Stomach (tissue), 9 donors: ENCODE measurements around the gene ADGRE3. TPM values are rescaled to one million over a fixed set of nuclear protein-coding genes. Genes with fewer than 3 reads are reported as not detected.
"Not testable (repeated sequence)": the region's sequence is repeated elsewhere in the genome, so short reads cannot be mapped to it uniquely, and the experiment has no call there.

Experiments
- DNase-seq, 2 donors: peaks; one replicate each; pipeline versions ENCODE4 v3.0.0 to v3.0.0-alpha.2; 2013 to 2019
- H3K27ac ChIP-seq, 5 donors: fragments of 200-600 bp in 4 of 5; sonication (generic) in 4 of 5; one replicate each; pipeline ENCODE4 v1.5.1; 2013 to 2019; ENCODE audit warnings: mild to moderate bottlenecking in 1 of 5, moderate library complexity in 1 of 5
- H3K27me3 ChIP-seq, 3 donors: fragments of 200-600 bp; sonication (generic); one replicate each; pipeline ENCODE4 v1.5.1; 2017 to 2019; ENCODE audit warnings: mixed run types in 1 of 3
- H3K36me3 ChIP-seq, 4 donors: fragments of 200-600 bp; sonication (generic); 1 replicate in 3 of 4; 2 replicates in 1 of 4; pipeline ENCODE4 v1.5.1; 2016 to 2019
- H3K4me1 ChIP-seq, 4 donors: fragments of 200-600 bp; sonication (generic); one replicate each; pipeline ENCODE4 v1.5.1; 2016 to 2019
- H3K4me3 ChIP-seq, 4 donors: fragments of 200-600 bp; sonication (generic) in 3 of 4; one replicate each; pipeline ENCODE4 v1.5.1; 2016 to 2019; ENCODE audit warnings: mild to moderate bottlenecking in 1 of 4
- H3K9me3 ChIP-seq, 4 donors: fragments of 200-600 bp; sonication (generic); one replicate each; pipeline ENCODE4 v1.5.1; 2016 to 2019
- CTCF ChIP-seq, 7 experiments: fragments of 450-650 bp in 4 of 7; fragments of 200-600 bp in 3 of 7; sonication (generic) in 3 of 7; IDR thresholded peaks; one replicate each; pipeline ENCODE4 v1.5.1; 2016 to 2019; ENCODE audit warnings: antibody characterized with exemption in 7 of 7, control low read depth in 2 of 7, mild to moderate bottlenecking in 1 of 7
- EP300 ChIP-seq: sonication (generic); formaldehyde crosslinking; IDR thresholded peaks from one replicate; pipeline ENCODE4 v1.6.1; 2017; ENCODE audit warnings: antibody characterized with exemption
- POLR2A ChIP-seq, 4 donors: fragments of 450-650 bp; IDR thresholded peaks; one replicate each; pipeline ENCODE4 v1.6.1; 2016; ENCODE audit warnings: antibody characterized with exemption in 4 of 4, control low read depth in 2 of 4, mild to moderate bottlenecking in 1 of 4, moderate library complexity in 1 of 4
- POLR2AphosphoS5 ChIP-seq, 3 donors: sonication (generic); formaldehyde crosslinking; IDR thresholded peaks; one replicate each; pipeline ENCODE4 v1.6.1; 2016; ENCODE audit warnings: antibody characterized with exemption in 3 of 3
- WGBS, 5 donors: extraction: QIAGEN DNeasy Blood & Tissue Kit in 3 of 5; methylation state at CpG; one replicate each; pipeline versions ENCODE4 v1.1.5 to v1.1.7; 2013 to 2018; 5-methylcytosine and 5-hydroxymethylcytosine counted together
- intact Hi-C: fragments of 100-400 bp; cut with DNase I; formaldehyde crosslinking; loops from one replicate; pipeline ENCODE4 v1.15.1; 2023; ENCODE audit warnings: low total_unique reads
- polyA plus RNA-seq, 3 donors: library from polyadenylated mRNA; stranded (reverse); fragments of 200-250 nt; gene quantifications; one replicate each; pipeline ENCODE4 v1.2.3, GENCODE V29; 2013
- total RNA-seq, 5 donors: library from RNA; depleted of rRNA; stranded (reverse); fragments of >200 nt; gene quantifications; one replicate each; pipeline versions ENCODE4 v1.1.0 to v1.2.3, GENCODE V29; 2014 to 2016
- donor health status: healthy with polysubstance abuse.
- donor health status: Bipolar disorder and iron deficiency.
- donor health status: healthy.

Gene ADGRE3
- total and polyA plus RNA-seq, 8 donors = 0.55 TPM; not detected in 7

GRCh38 chr19:14611051-14611450 lies 63.6 kb downstream of the ADGRE3 start:
- Histone ChIP-seq H3K36me3 (no peaks in the 10 kb centered on the region), H3K4me3 (no peak overlapping the region), H3K4me1 (no peaks in the 10 kb centered on the region), H3K27ac (no peak overlapping the region), H3K9me3 (peaks cover 0 to 6% (median 0%) of the 10 kb centered on the region in 4 donors), H3K27me3 (no peaks in the 10 kb centered on the region)
- TF ChIP-seq EP300 = no peak
- no peak for TF ChIP-seq POLR2AphosphoS5 (IDR thresholded peaks at IDR 0.05)
- TF ChIP-seq POLR2A (IDR thresholded peaks at IDR 0.05) = no peak
- no peak for DNase-seq
- intact Hi-C loops = no loop called here
- 58 to 74% (median 69%) methylated on average over 4 of the region's 4 CpGs for WGBS, 5 donors

- WGBS, 5 donors = 69 to 76% (median 74%) methylated on average over 9 of the region's 9 CpGs
- Histone ChIP-seq H3K27ac (no peak overlapping the region), H3K4me1 (no peaks in the 10 kb centered on the region), H3K27me3 (no peaks in the 10 kb centered on the region), H3K9me3 (peaks cover 0 to 12% (median 4%) of the 10 kb centered on the region in 4 donors), H3K36me3 (no peaks in the 10 kb centered on the region), H3K4me3 (no peak overlapping the region)
- intact Hi-C loops = no loop called here
- TF ChIP-seq POLR2A (IDR thresholded peaks at IDR 0.05) (no peak), CTCF (IDR thresholded peaks at IDR 0.05) (no peak), POLR2AphosphoS5 (IDR thresholded peaks at IDR 0.05) (no peak), EP300 (no peak)
- DNase-seq = no peak
Observed at GRCh38 chr19:14606627-14607026, 68.0 kb downstream of the ADGRE3 start.

GRCh38 chr19:14603990-14604387 lies 70.7 kb downstream of the ADGRE3 start:
- DNase-seq = no peak
- WGBS, 5 donors = 78 to 87% (median 84%) methylated on average over 2 of the region's 2 CpGs
- TF ChIP-seq POLR2A (IDR thresholded peaks at IDR 0.05) = no peak
- no peak for TF ChIP-seq CTCF (IDR thresholded peaks at IDR 0.05)
- TF ChIP-seq EP300 = no peak
- no peak for TF ChIP-seq POLR2AphosphoS5 (IDR thresholded peaks at IDR 0.05)

GRCh38 chr19:14599548-14600147 lies 75.0 kb downstream of the ADGRE3 start:
- WGBS, 5 donors = 83 to 92% (median 89%) methylated on average over 8 of the region's 8 CpGs
- Histone ChIP-seq H3K27me3 (peaks cover 0 to 6% (median 0%) of the 10 kb centered on the region in 3 donors), H3K4me3 (no peak overlapping the region), H3K9me3 (peaks cover 0 to 14% (median 4%) of the 10 kb centered on the region in 4 donors), H3K4me1 (no peaks in the 10 kb centered on the region), H3K27ac (no peak overlapping the region), H3K36me3 (no peaks in the 10 kb centered on the region)
- intact Hi-C loops = no loop called here
- DNase-seq = no peak
- TF ChIP-seq EP300 (no peak), POLR2A (IDR thresholded peaks at IDR 0.05) (no peak), POLR2AphosphoS5 (IDR thresholded peaks at IDR 0.05) (no peak), CTCF (IDR thresholded peaks at IDR 0.05) (no peak)

More at GRCh38 chr19:14603990-14604387, 70.7 kb downstream of the ADGRE3 start:
- H3K4me3 ChIP-seq = no peak overlapping the region
- no peaks in the 10 kb centered on the region for H3K27me3 ChIP-seq
- H3K36me3 ChIP-seq = no peaks in the 10 kb centered on the region
- H3K27ac ChIP-seq = no peak overlapping the region
- H3K4me1 ChIP-seq = no peaks in the 10 kb centered on the region
- H3K9me3 ChIP-seq = peaks cover 0 to 14% (median 4%) of the 10 kb centered on the region in 4 donors
- intact Hi-C loops = no loop called here

GRCh38 chr19:14595558-14595957 lies 79.1 kb downstream of the ADGRE3 start:
- Histone ChIP-seq H3K4me1 (no peaks in the 10 kb centered on the region), H3K27ac (no peak overlapping the region), H3K9me3 (no peaks in the 10 kb centered on the region), H3K4me3 (no peak overlapping the region), H3K27me3 (peaks cover 0 to 31% (median 0%) of the 10 kb centered on the region in 3 donors), H3K36me3 (no peaks in the 10 kb centered on the region)
- WGBS, 5 donors = 89 to 93% (median 91%) methylated on average over 3 of the region's 3 CpGs
- TF ChIP-seq CTCF (IDR thresholded peaks at IDR 0.05) = no peak
- TF ChIP-seq EP300 = no peak
- no peak for TF ChIP-seq POLR2A (IDR thresholded peaks at IDR 0.05)
- TF ChIP-seq POLR2AphosphoS5 (IDR thresholded peaks at IDR 0.05) = no peak
- no peak for DNase-seq
- intact Hi-C loops = no loop called here

- H3K4me3 ChIP-seq, H3K36me3 ChIP-seq, H3K9me3 ChIP-seq, H3K27ac ChIP-seq, DNase-seq, intact Hi-C loops, H3K4me1 ChIP-seq: not testable (repeated sequence)
- WGBS, 5 donors = 47 to 79% (median 73%) methylated on average over 3 to 4 of the region's 4 CpGs; no CpG with 5 or more reads in 1 of the 5 donors
- H3K27me3 ChIP-seq = peaks cover 0 to 23% (median 0%) of the 10 kb centered on the region in 3 donors
Observed at GRCh38 chr19:14589433-14589832, 85.2 kb downstream of the ADGRE3 start.

GRCh38 chr19:14585187-14585586 lies 89.5 kb downstream of the ADGRE3 start:
- H3K36me3 ChIP-seq, H3K27me3 ChIP-seq, intact Hi-C loops, H3K27ac ChIP-seq, H3K4me3 ChIP-seq, DNase-seq, H3K9me3 ChIP-seq, H3K4me1 ChIP-seq: not testable (repeated sequence)
- 51 to 70% (median 64%) methylated on average over 3 of the region's 3 CpGs for WGBS, 5 donors
